Subcutaneous abdominal adipose tissue (tissue), 5 donors: ENCODE results near the gene PIAS1.
"Not testable (repeated sequence)": the region's sequence is repeated elsewhere in the genome, so short reads cannot be mapped to it uniquely, and the experiment has no call there.

Experiments used
- H3K27ac ChIP-seq: one replicate; pipeline ENCODE4 v1.7.0; 2013; ENCODE audit warnings: low read depth, mild to moderate bottlenecking, inconsistent platforms, low read length, moderate library complexity
- H3K27me3 ChIP-seq, 5 donors: one replicate each; pipeline ENCODE4 v1.7.0; 2013; ENCODE audit warnings: low read length in 5 of 5, inconsistent platforms in 1 of 5; ENCODE audit not compliant: control insufficient read depth in 5 of 5, insufficient read depth in 4 of 5
- H3K36me3 ChIP-seq, 5 donors: one replicate each; pipeline ENCODE4 v1.7.0; 2013; ENCODE audit warnings: low read length in 5 of 5; ENCODE audit not compliant: control insufficient read depth in 5 of 5, insufficient read depth in 5 of 5
- H3K4me1 ChIP-seq, 5 donors: one replicate each; pipeline ENCODE4 v1.7.0; 2013; ENCODE audit warnings: low read length in 5 of 5, mild to moderate bottlenecking in 3 of 5, moderate library complexity in 1 of 5; ENCODE audit not compliant: control insufficient read depth in 5 of 5, insufficient read depth in 5 of 5
- H3K4me3 ChIP-seq, 5 donors: one replicate each; pipeline ENCODE4 v1.7.0; 2013; ENCODE audit warnings: low read length in 5 of 5, low read depth in 1 of 5
- H3K9ac ChIP-seq, 5 donors: one replicate each; pipeline ENCODE4 v1.7.0; 2013; ENCODE audit warnings: low read length in 5 of 5, mild to moderate bottlenecking in 4 of 5, moderate library complexity in 3 of 5
- H3K9me3 ChIP-seq, 5 donors: one replicate each; pipeline ENCODE4 v1.7.0; 2013; ENCODE audit warnings: low read length in 5 of 5; ENCODE audit not compliant: control insufficient read depth in 5 of 5
- donor health status: healthy.
- donor health status: healthy.
- donor health status: healthy.
- donor health status: healthy.
- donor health status: healthy.

PIAS1 gene

GRCh38 chr15:68157074-68157473, 103.0 kb downstream of the PIAS1 start:
- H3K36me3 ChIP-seq = peaks cover 12 to 42% (median 21%) of the 10 kb centered on the region in 5 donors
- no peak overlapping the region for H3K9ac ChIP-seq
- no peaks in the 10 kb centered on the region for H3K4me1 ChIP-seq
- no peak overlapping the region for H3K4me3 ChIP-seq
- no peaks in the 10 kb centered on the region for H3K27me3 ChIP-seq
- H3K27ac ChIP-seq = no peak overlapping the region
- no peaks in the 10 kb centered on the region for H3K9me3 ChIP-seq

GRCh38 chr15:68158046-68158628, 104.0 kb downstream of the PIAS1 start:
- Histone ChIP-seq H3K4me1 (no peaks in the 10 kb centered on the region), H3K27ac (no peak overlapping the region), H3K4me3 (no peak overlapping the region), H3K36me3 (peaks cover 19 to 51% (median 24%) of the 10 kb centered on the region in 5 donors), H3K9ac (no peak overlapping the region), H3K27me3 (no peaks in the 10 kb centered on the region), H3K9me3 (no peaks in the 10 kb centered on the region)

GRCh38 chr15:68163191-68163590, 109.1 kb downstream of the PIAS1 start:
- H3K27me3 ChIP-seq = no peaks in the 10 kb centered on the region
- no peaks in the 10 kb centered on the region for H3K9me3 ChIP-seq
- no peak overlapping the region for H3K9ac ChIP-seq
- no peaks in the 10 kb centered on the region for H3K4me1 ChIP-seq
- H3K36me3 ChIP-seq = peaks cover 11 to 29% (median 23%) of the 10 kb centered on the region in 5 donors
- no peak overlapping the region for H3K4me3 ChIP-seq
- no peak overlapping the region for H3K27ac ChIP-seq

GRCh38 chr15:68166847-68167246, 112.7 kb downstream of the PIAS1 start:
- no peaks in the 10 kb centered on the region for H3K9me3 ChIP-seq
- no peak overlapping the region for H3K4me3 ChIP-seq
- H3K4me1 ChIP-seq = no peaks in the 10 kb centered on the region
- no peak overlapping the region for H3K27ac ChIP-seq
- H3K36me3 ChIP-seq = peaks cover 13 to 29% (median 18%) of the 10 kb centered on the region in 5 donors
- H3K9ac ChIP-seq = no peak overlapping the region
- H3K27me3 ChIP-seq = no peaks in the 10 kb centered on the region

GRCh38 chr15:68172037-68172436, 117.9 kb downstream of the PIAS1 start:
- peaks cover 15 to 38% (median 23%) of the 10 kb centered on the region in 5 donors for H3K36me3 ChIP-seq
- not testable (repeated sequence) for H3K4me3 ChIP-seq, H3K27me3 ChIP-seq, H3K27ac ChIP-seq, H3K9me3 ChIP-seq, H3K9ac ChIP-seq, H3K4me1 ChIP-seq

- H3K36me3 ChIP-seq = peaks cover 24 to 42% (median 28%) of the 10 kb centered on the region in 5 donors
- no peak overlapping the region for H3K4me3 ChIP-seq
- peaks cover 0 to 19% (median 14%) of the 10 kb centered on the region in 5 donors for H3K4me1 ChIP-seq
Observed at GRCh38 chr15:68173119-68173518, 119.0 kb downstream of the PIAS1 start.

GRCh38 chr15:68175526-68175925, 121.4 kb downstream of the PIAS1 start:
- Histone ChIP-seq H3K36me3 (peaks cover 21 to 45% (median 29%) of the 10 kb centered on the region in 5 donors), H3K9ac (no peak overlapping the region), H3K27me3 (no peaks in the 10 kb centered on the region), H3K4me3 (no peak overlapping the region), H3K9me3 (no peaks in the 10 kb centered on the region), H3K4me1 (peaks cover 0 to 19% (median 14%) of the 10 kb centered on the region in 5 donors), H3K27ac (no peak overlapping the region)

More at GRCh38 chr15:68173119-68173518, 119.0 kb downstream of the PIAS1 start:
- no peak overlapping the region for H3K9ac ChIP-seq
- H3K27ac ChIP-seq = no peak overlapping the region
- no peaks in the 10 kb centered on the region for H3K27me3 ChIP-seq
- no peaks in the 10 kb centered on the region for H3K9me3 ChIP-seq

- peaks cover 28 to 55% (median 39%) of the 10 kb centered on the region in 5 donors for H3K36me3 ChIP-seq
- no peak overlapping the region for H3K27ac ChIP-seq
- H3K27me3 ChIP-seq = no peaks in the 10 kb centered on the region
- H3K9me3 ChIP-seq = no peaks in the 10 kb centered on the region
- no peak overlapping the region for H3K4me3 ChIP-seq
- H3K4me1 ChIP-seq = peaks cover 0 to 19% (median 14%) of the 10 kb centered on the region in 5 donors
- H3K9ac ChIP-seq = no peak overlapping the region
Observed at GRCh38 chr15:68176601-68177000, 122.5 kb downstream of the PIAS1 start.

GRCh38 chr15:68177742-68178141, 123.6 kb downstream of the PIAS1 start:
- peaks cover 31 to 62% (median 45%) of the 10 kb centered on the region in 5 donors for H3K36me3 ChIP-seq

GRCh38 chr15:68183616-68184315, 129.7 kb downstream of the PIAS1 start:
- H3K36me3 ChIP-seq = peaks cover 28 to 66% (median 46%) of the 10 kb centered on the region in 5 donors
- no peaks in the 10 kb centered on the region for H3K9me3 ChIP-seq
- no peak overlapping the region for H3K9ac ChIP-seq
- H3K27ac ChIP-seq = no peak overlapping the region
- H3K27me3 ChIP-seq = no peaks in the 10 kb centered on the region
- H3K4me3 ChIP-seq = no peak overlapping the region
- peaks cover 0 to 18% (median 15%) of the 10 kb centered on the region in 5 donors for H3K4me1 ChIP-seq

More at GRCh38 chr15:68177742-68178141, 123.6 kb downstream of the PIAS1 start:
- H3K9ac ChIP-seq = no peak overlapping the region
- no peaks in the 10 kb centered on the region for H3K27me3 ChIP-seq
- no peak overlapping the region for H3K4me3 ChIP-seq
- no peaks in the 10 kb centered on the region for H3K9me3 ChIP-seq
- H3K4me1 ChIP-seq = peaks cover 0 to 19% (median 14%) of the 10 kb centered on the region in 5 donors
- H3K27ac ChIP-seq = peak overlapping the region; percentile 2
